HG03103 (cell line): Measurements from ENCODE around the gene EXT2.

Experiments
- ATAC-seq: cut with Tn5 transposase; IDR thresholded peaks from one replicate; pipeline ENCODE4 v1.9.1; 2021; ENCODE audit warnings: low read depth; ENCODE audit not compliant: unreplicated experiment

Gene EXT2

GRCh38 chr11:44260081-44260480 lies 164.6 kb downstream of the EXT2 start:
- no peak for ATAC-seq

GRCh38 chr11:44261800-44262591 lies 166.5 kb downstream of the EXT2 start:
- no peak for ATAC-seq

- ATAC-seq, result no peak
Observed at GRCh38 chr11:44263738-44264437, 168.4 kb downstream of the EXT2 start.

GRCh38 chr11:44264438-44264749 lies 168.9 kb downstream of the EXT2 start:
- ATAC-seq, result no peak

GRCh38 chr11:44264761-44265160 lies 169.3 kb downstream of the EXT2 start:
- ATAC-seq, result no peak

- no peak for ATAC-seq
Observed at GRCh38 chr11:44266056-44266780, 170.7 kb downstream of the EXT2 start.

GRCh38 chr11:44267006-44267749 lies 171.7 kb downstream of the EXT2 start:
- no peak for ATAC-seq

- ATAC-seq, result no peak
Observed at GRCh38 chr11:44267750-44268613, 172.5 kb downstream of the EXT2 start.

- no peak for ATAC-seq
Observed at GRCh38 chr11:44268614-44269080, 173.2 kb downstream of the EXT2 start.

- ATAC-seq, result no peak
Observed at GRCh38 chr11:44269369-44270351, 174.2 kb downstream of the EXT2 start.

- no peak for ATAC-seq
Observed at GRCh38 chr11:44270403-44271273, 175.2 kb downstream of the EXT2 start.

- no peak for ATAC-seq
Observed at GRCh38 chr11:44271286-44271685, 175.8 kb downstream of the EXT2 start.

- no peak for ATAC-seq
Observed at GRCh38 chr11:44274404-44274803, 178.9 kb downstream of the EXT2 start.

- ATAC-seq, result no peak
Observed at GRCh38 chr11:44275241-44275640, 179.8 kb downstream of the EXT2 start.

- no peak for ATAC-seq
Observed at GRCh38 chr11:44275961-44276550, 180.6 kb downstream of the EXT2 start.

- no peak for ATAC-seq
Observed at GRCh38 chr11:44277196-44278090, 182.0 kb downstream of the EXT2 start.
